ENCODE results near the gene SPACA6. TPM values are rescaled to one million over a fixed set of nuclear protein-coding genes. Genes with fewer than 3 reads are reported as not detected.
A peak's percentile ranks its signal among the peaks of the same experiment; 100 is the strongest.

SPACA6 gene
- total RNA-seq, 1 donor from 2014 or later: 11.8 TPM

DNA sequence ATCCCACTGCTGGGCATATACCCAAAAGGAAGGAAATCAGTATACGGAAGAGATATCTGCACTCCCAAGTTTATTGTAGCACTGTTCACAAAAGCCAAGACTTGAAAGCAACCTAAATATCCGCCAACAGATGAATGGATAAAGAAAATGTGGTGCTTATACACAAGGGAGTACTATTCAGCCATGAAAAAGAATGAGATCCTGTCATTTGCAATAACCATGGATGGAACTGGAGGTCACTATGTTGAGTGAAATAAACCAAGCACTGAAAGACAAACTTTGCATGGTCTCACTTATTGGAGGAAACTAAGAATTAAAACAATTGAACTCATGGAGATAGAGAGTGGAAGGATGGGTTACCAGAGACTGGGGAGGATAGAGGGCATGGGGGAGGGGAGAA lies 40.0 kb upstream of the SPACA6 start:
- intact Hi-C loops (cut with micrococcal nuclease): no loop called here
- peaks cover 44% of the 10 kb centered on the region for H3K27me3 ChIP-seq (ENCODE audit: low read depth)
- H3K27ac ChIP-seq (replicated peaks): no peak overlapping the region
- DNase-seq: no peak
- H3K4me3 ChIP-seq: no peak overlapping the region
- H3K36me3 ChIP-seq: no peaks in the 10 kb centered on the region
- H3K9me3 ChIP-seq (replicated peaks): no peaks in the 10 kb centered on the region
- H3K4me1 ChIP-seq: peaks cover 8% of the 10 kb centered on the region
- TF ChIP-seq, protein P1, sequence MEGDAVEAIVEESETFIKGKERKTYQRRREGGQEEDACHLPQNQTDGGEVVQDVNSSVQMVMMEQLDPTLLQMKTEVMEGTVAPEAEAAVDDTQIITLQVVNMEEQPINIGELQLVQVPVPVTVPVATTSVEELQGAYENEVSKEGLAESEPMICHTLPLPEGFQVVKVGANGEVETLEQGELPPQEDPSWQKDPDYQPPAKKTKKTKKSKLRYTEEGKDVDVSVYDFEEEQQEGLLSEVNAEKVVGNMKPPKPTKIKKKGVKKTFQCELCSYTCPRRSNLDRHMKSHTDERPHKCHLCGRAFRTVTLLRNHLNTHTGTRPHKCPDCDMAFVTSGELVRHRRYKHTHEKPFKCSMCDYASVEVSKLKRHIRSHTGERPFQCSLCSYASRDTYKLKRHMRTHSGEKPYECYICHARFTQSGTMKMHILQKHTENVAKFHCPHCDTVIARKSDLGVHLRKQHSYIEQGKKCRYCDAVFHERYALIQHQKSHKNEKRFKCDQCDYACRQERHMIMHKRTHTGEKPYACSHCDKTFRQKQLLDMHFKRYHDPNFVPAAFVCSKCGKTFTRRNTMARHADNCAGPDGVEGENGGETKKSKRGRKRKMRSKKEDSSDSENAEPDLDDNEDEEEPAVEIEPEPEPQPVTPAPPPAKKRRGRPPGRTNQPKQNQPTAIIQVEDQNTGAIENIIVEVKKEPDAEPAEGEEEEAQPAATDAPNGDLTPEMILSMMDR (IDR thresholded peaks at IDR 0.05; ENCODE audit: borderline replicate concordance): no peak

GRCh38 chr19:51654783-51655182 lies 38.3 kb upstream of the SPACA6 start:
- peaks cover 39% of the 10 kb centered on the region for H3K27me3 ChIP-seq (ENCODE audit: low read depth)
- no peak for DNase-seq
- no peaks in the 10 kb centered on the region for H3K36me3 ChIP-seq
- no peak overlapping the region for H3K27ac ChIP-seq (replicated peaks)
- H3K4me3 ChIP-seq: no peak overlapping the region
- TF ChIP-seq, protein P1 (IDR thresholded peaks at IDR 0.05; ENCODE audit: borderline replicate concordance): no peak
- intact Hi-C loops (cut with micrococcal nuclease): loop anchor here (5.0 kb wide), 1 partner anchor 182 kb away; no protein-coding TSS in a partner anchor
- peaks cover 8% of the 10 kb centered on the region for H3K4me1 ChIP-seq
- H3K9me3 ChIP-seq (replicated peaks): no peaks in the 10 kb centered on the region

DNA sequence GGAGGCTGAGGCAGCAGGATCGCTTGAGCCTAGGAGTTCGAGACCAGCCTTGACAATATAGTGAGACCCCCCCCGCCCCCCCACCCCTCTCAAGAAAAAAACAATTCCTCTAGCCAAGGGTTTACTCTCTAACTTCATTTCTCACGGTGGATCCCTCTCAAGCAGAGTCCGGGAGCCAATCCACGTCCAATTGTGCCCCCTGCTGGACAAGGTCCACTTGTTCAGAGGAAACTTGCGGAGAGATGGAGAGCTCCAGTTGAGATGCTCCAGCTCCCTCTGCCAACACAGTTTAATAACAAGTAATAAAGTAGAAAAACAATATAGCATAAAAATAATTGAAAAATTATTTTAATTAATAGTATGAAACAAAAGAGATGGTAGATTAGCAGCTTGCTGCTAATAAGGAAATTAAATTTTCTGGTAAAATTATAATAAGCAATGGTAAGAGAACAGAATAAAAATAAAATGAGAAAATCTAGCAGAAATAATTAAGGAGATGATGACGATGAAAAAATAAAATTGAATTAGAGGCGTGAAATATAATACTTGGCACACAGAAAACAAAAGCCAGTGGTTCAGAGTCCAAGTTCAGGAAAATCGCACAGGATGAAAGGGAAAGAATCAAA lies 32.0 kb upstream of the SPACA6 start:
- peak; percentile 25 for DNase-seq
- Histone ChIP-seq H3K9me3 (replicated peaks) (no peaks in the 10 kb centered on the region), H3K4me3 (no peak overlapping the region), H3K36me3 (no peaks in the 10 kb centered on the region), H3K27ac (replicated peaks) (no peak overlapping the region), H3K27me3 (ENCODE audit: low read depth) (peaks cover 44% of the 10 kb centered on the region), H3K4me1 (peaks cover 8% of the 10 kb centered on the region)
- intact Hi-C loops (cut with micrococcal nuclease): no loop called here
- TF ChIP-seq, protein P1 (IDR thresholded peaks at IDR 0.05; ENCODE audit: borderline replicate concordance): peak; percentile 60

DNA sequence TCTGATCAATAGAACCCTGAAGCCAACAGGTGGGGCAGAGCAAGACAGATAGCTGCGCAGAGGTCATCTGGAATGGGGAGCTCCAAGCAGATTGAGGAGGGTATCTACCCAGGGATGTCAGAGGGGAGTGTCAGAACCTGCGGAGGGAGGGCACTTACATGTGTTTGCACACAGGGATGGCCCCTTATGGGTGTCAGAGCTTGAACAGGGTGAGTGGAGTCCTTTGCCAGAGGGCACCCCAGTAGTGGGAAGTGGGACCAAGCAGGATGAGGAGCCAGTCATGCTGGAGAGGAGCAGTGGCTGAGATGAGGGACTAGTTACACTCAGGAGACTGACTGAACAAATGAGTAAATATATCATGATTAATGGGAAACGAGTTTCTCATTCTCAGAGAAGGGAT lies 29.5 kb upstream of the SPACA6 start:
- H3K9me3 ChIP-seq (replicated peaks): no peaks in the 10 kb centered on the region
- H3K36me3 ChIP-seq: no peaks in the 10 kb centered on the region
- H3K4me1 ChIP-seq: no peaks in the 10 kb centered on the region
- peaks cover 55% of the 10 kb centered on the region for H3K27me3 ChIP-seq (ENCODE audit: low read depth)
- no peak overlapping the region for H3K4me3 ChIP-seq
- H3K27ac ChIP-seq (replicated peaks): no peak overlapping the region
- intact Hi-C loops (cut with micrococcal nuclease): no loop called here
- TF ChIP-seq, protein P1 (IDR thresholded peaks at IDR 0.05; ENCODE audit: borderline replicate concordance): no peak
- DNase-seq: no peak

- DNase-seq: no peak
- Histone ChIP-seq H3K27ac (replicated peaks) (no peak overlapping the region), H3K4me1 (no peaks in the 10 kb centered on the region), H3K36me3 (no peaks in the 10 kb centered on the region), H3K9me3 (replicated peaks) (no peaks in the 10 kb centered on the region), H3K27me3 (ENCODE audit: low read depth) (peaks cover 55% of the 10 kb centered on the region), H3K4me3 (no peak overlapping the region)
- TF ChIP-seq, protein P1 (IDR thresholded peaks at IDR 0.05; ENCODE audit: borderline replicate concordance): no peak
- intact Hi-C loops (cut with micrococcal nuclease): no loop called here
Measured at GRCh38 chr19:51664131-51664530, 29.0 kb upstream of the SPACA6 start.
